ENCODE results near the gene PTPN5. TPM values are rescaled to one million over a fixed set of nuclear protein-coding genes. Genes with fewer than 3 reads are reported as not detected.

The PTPN5 gene
- total RNA-seq, 4 donors from 2014 or later: 0.15 to 1.7 (median 1.3) TPM; not detected in 1

GRCh38 chr11:18710545-18710944 lies 81.1 kb downstream of the PTPN5 start:
- Histone ChIP-seq H3K27me3 (no peaks in the 10 kb centered on the region), H3K9me3 (no peaks in the 10 kb centered on the region), H3K27ac (no peak overlapping the region), H3K36me3 (no peaks in the 10 kb centered on the region), H3K4me1 (peaks cover 16% of the 10 kb centered on the region), H3K4me3 (no peak overlapping the region)
- no peak for DNase-seq (ENCODE audit: low spot score in 2 of 2)
- no peak for TF ChIP-seq EP300 (IDR thresholded peaks at IDR 0.05)
- TF ChIP-seq CTCF (IDR thresholded peaks at IDR 0.05): no peak
- 75% methylated on average over 5 of the region's 5 CpGs for WGBS

DNA sequence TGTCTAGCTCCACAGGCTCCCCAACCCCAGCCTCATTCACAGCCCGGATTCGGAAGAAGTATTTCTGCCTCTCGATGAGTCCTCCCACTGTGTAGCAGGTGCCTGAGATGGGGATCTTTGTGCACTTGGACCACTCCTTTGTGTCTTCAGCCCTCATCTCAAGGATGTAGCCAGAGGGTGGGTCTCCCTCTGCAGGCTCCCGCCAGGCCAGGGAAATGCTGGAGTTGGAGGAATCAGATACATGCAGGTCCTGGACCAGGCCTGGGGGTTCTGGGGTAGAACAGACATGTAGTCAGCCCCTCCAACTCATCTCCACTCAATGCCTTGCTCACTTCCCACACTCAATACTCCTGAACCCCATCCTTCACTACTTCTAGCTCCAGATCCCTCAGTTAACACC lies 82.2 kb downstream of the PTPN5 start:
- no peak overlapping the region for H3K4me3 ChIP-seq
- no peak for TF ChIP-seq POLR2A (IDR thresholded peaks at IDR 0.05)
- no peak for TF ChIP-seq EP300 (IDR thresholded peaks at IDR 0.05)
- no peak for TF ChIP-seq CTCF (IDR thresholded peaks at IDR 0.05)
- no peak for TF ChIP-seq POLR2AphosphoS5 (IDR thresholded peaks at IDR 0.05)
- H3K27me3 ChIP-seq: no peaks in the 10 kb centered on the region
- DNase-seq (ENCODE audit: low spot score in 2 of 2): peak in 1 of 2 donors; percentile 57
- no peaks in the 10 kb centered on the region for H3K36me3 ChIP-seq
- H3K27ac ChIP-seq: no peak overlapping the region
- H3K9me3 ChIP-seq: no peaks in the 10 kb centered on the region
- 93% methylated on average over 4 of the region's 4 CpGs for WGBS
- H3K4me1 ChIP-seq: peaks cover 26% of the 10 kb centered on the region

GRCh38 chr11:18707811-18708340 lies 83.7 kb downstream of the PTPN5 start:
- Histone ChIP-seq H3K27ac (no peak overlapping the region), H3K27me3 (no peaks in the 10 kb centered on the region), H3K9me3 (no peaks in the 10 kb centered on the region), H3K36me3 (peaks cover 3% of the 10 kb centered on the region), H3K4me3 (no peak overlapping the region), H3K4me1 (peaks cover 27% of the 10 kb centered on the region)
- 90% methylated on average over 10 of the region's 12 CpGs for WGBS
- no peak for TF ChIP-seq POLR2A (IDR thresholded peaks at IDR 0.05)
- TF ChIP-seq POLR2AphosphoS5 (IDR thresholded peaks at IDR 0.05): no peak
- no peak for TF ChIP-seq EP300 (IDR thresholded peaks at IDR 0.05)
- no peak for TF ChIP-seq CTCF (IDR thresholded peaks at IDR 0.05)
- DNase-seq (ENCODE audit: low spot score in 2 of 2): peak in 1 of 2 donors; percentile 57

- WGBS: 17% methylated on average over 33 of the region's 34 CpGs
- peak overlapping the region; percentile 60 for H3K4me3 ChIP-seq
Observed at GRCh38 chr11:18706330-18707243, 85.0 kb downstream of the PTPN5 start.

More at GRCh38 chr11:18706330-18707243, 85.0 kb downstream of the PTPN5 start:
- Histone ChIP-seq H3K27me3 (no peaks in the 10 kb centered on the region), H3K36me3 (peaks cover 9% of the 10 kb centered on the region), H3K27ac (peak overlapping the region; percentile 68), H3K4me1 (peaks cover 27% of the 10 kb centered on the region), H3K9me3 (no peaks in the 10 kb centered on the region)
- TF ChIP-seq POLR2A (IDR thresholded peaks at IDR 0.05): no peak
- no peak for TF ChIP-seq CTCF (IDR thresholded peaks at IDR 0.05)
- TF ChIP-seq EP300 (IDR thresholded peaks at IDR 0.05): no peak
- no peak for TF ChIP-seq POLR2AphosphoS5 (IDR thresholded peaks at IDR 0.05)
- DNase-seq (ENCODE audit: low spot score in 2 of 2): peak in 1 of 2 donors; percentile 84
